ENCODE data around the gene TTC4.

The TTC4 gene

DNA sequence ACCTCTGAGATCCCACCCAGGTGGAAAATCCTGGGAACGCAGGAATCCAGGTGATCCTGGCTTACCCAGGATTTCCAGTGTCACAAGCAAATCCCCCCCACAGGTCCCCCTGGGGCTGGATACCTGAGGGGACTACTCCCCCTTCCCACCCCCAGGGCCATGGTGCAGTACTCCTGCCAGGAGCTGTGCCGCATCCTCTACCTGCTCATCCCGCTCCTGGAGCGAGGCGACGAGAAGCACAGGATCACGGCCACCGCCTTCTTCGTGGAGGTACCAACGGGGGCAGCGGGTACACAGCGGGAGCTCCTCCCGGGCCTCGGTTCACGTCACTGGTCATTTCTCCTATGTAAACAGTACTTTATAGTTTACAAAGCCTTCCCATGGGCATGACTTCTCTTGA is 20.4 kb upstream of the TTC4 start:
- Mint-ChIP-seq H3K27me3 (peaks cover 18 to 23% of the 10 kb centered on the region in 2 donors), H3K4me1 (no peaks in the 10 kb centered on the region), H3K36me3 (no peaks in the 10 kb centered on the region), H3K27ac (no peak overlapping the region), H3K4me3 (no peak overlapping the region), H3K9me3 (no peaks in the 10 kb centered on the region)
- no peak for DNase-seq
- no peak for ATAC-seq (replicated peaks)

DNA sequence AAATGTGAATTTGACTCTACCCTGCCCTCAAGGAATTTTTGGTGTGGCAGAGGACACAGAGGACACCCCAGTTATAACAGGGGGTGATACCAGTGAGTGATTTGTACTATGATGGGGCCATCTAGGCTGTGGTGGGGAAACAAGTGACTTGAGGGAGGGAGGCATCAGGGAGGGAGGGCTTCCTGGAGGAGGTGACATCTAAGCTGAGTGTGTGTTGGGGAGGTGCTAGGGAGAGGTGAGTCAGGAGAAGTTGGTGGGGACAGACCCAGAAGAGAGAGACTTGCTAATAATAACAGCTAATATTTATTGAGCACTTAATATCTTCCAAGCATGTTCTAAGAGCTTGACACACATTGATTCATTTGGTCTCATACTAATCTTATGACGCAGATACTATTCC is 19.9 kb upstream of the TTC4 start:
- peaks cover 18 to 23% of the 10 kb centered on the region in 2 donors for H3K27me3 Mint-ChIP-seq
- ATAC-seq (replicated peaks) (no peak), DNase-seq (no peak)
- H3K27ac Mint-ChIP-seq = no peak overlapping the region
- no peaks in the 10 kb centered on the region for H3K36me3 Mint-ChIP-seq
- no peaks in the 10 kb centered on the region for H3K9me3 Mint-ChIP-seq
- no peaks in the 10 kb centered on the region for H3K4me1 Mint-ChIP-seq
- H3K4me3 Mint-ChIP-seq = no peak overlapping the region

DNA sequence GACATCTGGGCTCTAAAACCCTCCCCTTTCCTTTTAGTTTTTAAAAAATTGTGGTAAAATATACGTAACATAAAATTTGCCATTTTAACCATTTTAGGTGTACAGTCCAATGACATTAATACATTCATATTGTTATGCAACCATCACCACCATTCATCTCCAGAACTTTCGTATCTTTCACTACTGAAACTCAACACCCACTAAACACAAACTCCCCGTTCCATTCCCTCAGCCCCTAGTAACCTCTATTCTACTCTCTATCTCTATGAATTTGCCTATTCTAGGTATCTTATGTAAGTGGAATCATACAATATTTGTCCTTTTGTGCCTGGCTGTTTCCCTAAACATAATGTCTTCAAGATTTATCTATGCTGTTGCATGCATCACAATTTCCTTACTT is 19.4 kb upstream of the TTC4 start:
- H3K27me3 Mint-ChIP-seq = peaks cover 18 to 23% of the 10 kb centered on the region in 2 donors

DNA sequence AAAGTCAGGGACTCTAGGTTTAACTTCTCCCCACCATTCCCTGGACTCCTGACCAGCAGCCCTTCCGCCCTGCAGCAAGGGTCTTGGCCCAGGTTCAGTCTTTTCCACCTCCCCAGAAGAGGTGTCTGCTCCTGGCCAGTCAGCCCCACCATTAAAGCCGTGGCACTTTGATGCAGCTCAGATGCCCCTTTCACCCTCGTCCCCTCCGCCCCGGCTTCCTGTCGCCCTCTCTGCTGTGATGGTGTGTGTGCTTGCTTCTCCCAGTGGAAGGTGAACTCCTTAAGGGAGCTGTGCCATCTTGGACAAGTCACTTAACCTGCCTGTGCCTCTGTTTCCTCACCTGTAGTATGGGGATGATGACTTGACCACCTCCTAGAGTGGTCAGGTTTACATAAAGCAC is 17.8 kb upstream of the TTC4 start:
- ATAC-seq (replicated peaks) (no peak), DNase-seq (no peak)
- H3K27ac Mint-ChIP-seq = no peak overlapping the region
- H3K9me3 Mint-ChIP-seq = no peaks in the 10 kb centered on the region
- no peaks in the 10 kb centered on the region for H3K4me1 Mint-ChIP-seq
- H3K36me3 Mint-ChIP-seq = no peaks in the 10 kb centered on the region
- H3K4me3 Mint-ChIP-seq = no peak overlapping the region
- H3K27me3 Mint-ChIP-seq = peaks cover 18 to 23% of the 10 kb centered on the region in 2 donors

More for the DNA sequence above, 19.4 kb upstream of the TTC4 start:
- Mint-ChIP-seq H3K9me3 (no peaks in the 10 kb centered on the region), H3K4me1 (no peaks in the 10 kb centered on the region), H3K27ac (no peak overlapping the region), H3K4me3 (no peak overlapping the region), H3K36me3 (no peaks in the 10 kb centered on the region)
- no peak for DNase-seq
- no peak for ATAC-seq (replicated peaks)

DNA sequence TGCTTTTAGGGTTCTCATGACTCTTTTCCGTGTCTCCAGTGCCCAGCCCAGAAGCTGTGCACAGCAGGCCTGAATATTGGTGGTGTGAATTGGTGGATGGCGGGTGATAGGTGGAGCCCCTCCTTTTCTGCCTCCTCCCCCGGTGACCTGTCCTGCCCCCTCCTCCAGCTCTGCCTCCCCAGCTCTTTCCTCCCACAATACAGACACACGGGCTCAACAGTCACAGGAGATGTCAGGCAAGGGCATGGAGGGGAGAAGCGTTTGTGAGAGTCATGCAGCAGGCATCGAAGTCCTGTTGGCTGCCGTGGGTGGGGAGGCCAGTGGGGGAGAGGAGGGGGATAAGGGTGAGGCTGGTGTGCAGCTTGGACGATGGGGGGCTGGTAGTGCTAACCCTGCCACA is 17.3 kb upstream of the TTC4 start:
- H3K4me1 Mint-ChIP-seq = no peaks in the 10 kb centered on the region
- H3K36me3 Mint-ChIP-seq = no peaks in the 10 kb centered on the region
- no peak overlapping the region for H3K27ac Mint-ChIP-seq
- peaks cover 18 to 24% of the 10 kb centered on the region in 2 donors for H3K27me3 Mint-ChIP-seq
- no peak overlapping the region for H3K4me3 Mint-ChIP-seq
- ATAC-seq (replicated peaks) (no peak), DNase-seq (no peak)
- H3K9me3 Mint-ChIP-seq = no peaks in the 10 kb centered on the region

DNA sequence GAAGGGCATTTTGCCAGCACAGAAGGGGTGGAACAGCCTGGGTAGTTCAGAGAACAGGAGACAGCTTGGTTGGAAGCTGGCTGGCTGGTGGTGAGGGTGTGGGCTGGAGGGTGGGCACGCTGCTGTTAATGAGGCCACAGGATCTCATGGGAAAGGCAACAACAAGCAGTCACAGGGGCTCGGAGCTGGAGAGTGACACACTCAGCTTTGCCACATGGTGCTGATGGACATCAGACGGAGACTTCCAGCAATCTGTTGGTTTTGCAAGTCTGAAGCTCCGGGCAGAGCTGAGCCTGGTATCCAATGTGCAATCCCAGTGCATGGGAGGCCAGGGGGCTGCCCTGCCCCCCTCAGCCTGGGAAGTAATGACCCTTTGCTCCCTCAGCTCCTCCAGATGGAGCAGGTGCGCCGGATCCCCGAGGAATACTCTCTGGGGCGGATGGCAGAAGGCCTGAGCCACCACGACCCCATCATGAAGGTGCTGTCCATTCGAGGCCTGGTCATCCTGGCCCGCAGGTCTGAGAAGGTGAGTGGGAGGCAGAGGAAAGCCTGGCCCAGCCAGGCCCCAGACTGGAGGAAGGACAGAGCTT is 15.6 kb upstream of the TTC4 start:
- ATAC-seq (replicated peaks) = no peak
- Mint-ChIP-seq H3K4me1 (no peaks in the 10 kb centered on the region), H3K27ac (no peak overlapping the region), H3K9me3 (no peaks in the 10 kb centered on the region), H3K36me3 (no peaks in the 10 kb centered on the region), H3K4me3 (no peak overlapping the region), H3K27me3 (peaks cover 24 to 29% of the 10 kb centered on the region in 2 donors)
- no peak for DNase-seq

DNA sequence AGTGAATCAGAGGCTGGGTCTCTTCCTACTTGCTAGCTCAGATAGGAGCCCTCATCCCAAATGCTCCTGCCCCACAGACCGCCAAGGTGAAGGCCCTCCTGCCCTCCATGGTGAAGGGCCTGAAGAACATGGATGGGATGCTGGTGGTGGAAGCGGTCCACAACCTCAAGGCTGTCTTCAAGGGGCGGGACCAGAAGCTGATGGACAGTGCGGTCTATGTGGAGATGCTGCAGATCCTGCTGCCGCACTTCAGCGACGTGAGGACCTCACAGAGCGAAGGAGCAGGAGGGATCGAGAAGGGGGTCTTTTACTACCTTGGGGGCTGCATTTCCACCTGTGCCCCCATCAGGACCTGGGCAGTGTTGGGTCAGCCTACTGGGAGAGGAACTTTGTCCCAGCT is 14.6 kb upstream of the TTC4 start:
- H3K4me3 Mint-ChIP-seq = no peak overlapping the region
- no peaks in the 10 kb centered on the region for H3K36me3 Mint-ChIP-seq
- H3K4me1 Mint-ChIP-seq = no peaks in the 10 kb centered on the region
- ATAC-seq (replicated peaks) (no peak), DNase-seq (no peak)
- H3K27ac Mint-ChIP-seq = no peak overlapping the region
- H3K9me3 Mint-ChIP-seq = no peaks in the 10 kb centered on the region
- peaks cover 25 to 29% of the 10 kb centered on the region in 2 donors for H3K27me3 Mint-ChIP-seq

DNA sequence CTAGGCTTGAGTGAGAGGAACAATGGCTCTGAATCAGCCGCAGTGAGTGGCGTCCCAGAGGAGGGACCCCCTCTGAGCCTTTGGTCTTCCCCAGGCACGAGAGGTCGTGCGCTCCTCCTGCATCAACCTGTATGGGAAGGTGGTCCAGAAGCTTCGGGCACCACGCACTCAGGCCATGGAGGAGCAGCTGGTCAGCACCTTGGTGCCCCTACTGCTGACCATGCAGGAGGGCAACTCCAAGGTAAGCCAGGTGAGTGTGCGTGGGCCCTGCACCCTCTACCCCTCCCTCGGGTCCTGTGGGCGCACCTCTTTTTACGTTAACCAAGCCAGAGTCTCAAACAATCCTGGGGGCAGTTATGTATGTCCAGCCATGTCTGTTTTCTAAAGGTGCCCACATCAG is 13.7 kb upstream of the TTC4 start:
- no peaks in the 10 kb centered on the region for H3K36me3 Mint-ChIP-seq
- ATAC-seq (replicated peaks) (no peak), DNase-seq (no peak)
- no peak overlapping the region for H3K4me3 Mint-ChIP-seq
- no peaks in the 10 kb centered on the region for H3K9me3 Mint-ChIP-seq
- H3K4me1 Mint-ChIP-seq = no peaks in the 10 kb centered on the region
- H3K27me3 Mint-ChIP-seq = peaks cover 26 to 32% of the 10 kb centered on the region in 2 donors
- no peak overlapping the region for H3K27ac Mint-ChIP-seq

DNA sequence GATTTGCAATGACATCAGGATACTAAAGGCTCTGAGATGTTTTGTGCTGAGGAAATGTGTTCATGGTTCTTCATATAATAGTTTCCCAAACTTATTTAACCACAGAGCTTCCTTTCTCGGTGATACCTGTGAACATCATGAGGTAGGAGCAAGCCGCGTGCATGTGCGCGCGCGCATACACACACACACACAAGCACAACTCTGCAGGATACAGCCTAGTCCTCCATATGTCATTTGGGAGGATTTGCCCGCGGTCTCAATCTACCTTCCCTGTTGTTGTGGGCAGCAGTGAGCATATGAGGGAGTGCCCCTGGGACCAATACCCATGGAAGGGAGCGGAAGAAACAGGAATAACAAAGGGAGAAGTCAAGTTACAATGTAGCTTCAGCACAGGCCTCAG is 12.2 kb upstream of the TTC4 start:
- Mint-ChIP-seq H3K36me3 (no peaks in the 10 kb centered on the region), H3K9me3 (no peaks in the 10 kb centered on the region), H3K27ac (no peak overlapping the region), H3K4me3 (no peak overlapping the region), H3K27me3 (peaks cover 29 to 34% of the 10 kb centered on the region in 2 donors), H3K4me1 (no peaks in the 10 kb centered on the region)
- ATAC-seq (replicated peaks) (no peak), DNase-seq (no peak)

DNA sequence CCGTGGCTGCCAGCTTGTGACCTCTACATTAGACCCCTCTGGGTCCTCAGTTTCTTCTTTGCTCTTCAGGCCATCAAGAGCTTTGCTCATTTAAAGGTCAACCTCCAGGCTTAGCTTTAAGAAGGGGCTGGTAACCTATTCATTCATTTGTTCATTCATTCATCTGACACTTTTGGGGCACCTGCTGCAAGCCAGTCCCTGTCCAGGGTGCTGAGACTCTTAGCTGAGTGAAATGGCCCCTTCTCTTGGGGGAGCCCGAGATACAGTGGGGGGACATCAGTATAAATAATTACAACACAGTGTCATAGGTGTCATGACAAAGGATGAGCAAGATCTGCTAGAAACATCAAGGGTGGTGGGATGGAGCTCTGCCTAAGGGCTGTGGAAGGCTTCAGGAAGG is 10.5 kb upstream of the TTC4 start:
- peaks cover 20 to 31% of the 10 kb centered on the region in 2 donors for H3K27me3 Mint-ChIP-seq
- no peak for DNase-seq
- no peaks in the 10 kb centered on the region for H3K9me3 Mint-ChIP-seq
- ATAC-seq (replicated peaks) = no peak
- H3K4me3 Mint-ChIP-seq = no peak overlapping the region
- H3K36me3 Mint-ChIP-seq = no peaks in the 10 kb centered on the region
- H3K27ac Mint-ChIP-seq = no peak overlapping the region
- H3K4me1 Mint-ChIP-seq = no peaks in the 10 kb centered on the region

DNA sequence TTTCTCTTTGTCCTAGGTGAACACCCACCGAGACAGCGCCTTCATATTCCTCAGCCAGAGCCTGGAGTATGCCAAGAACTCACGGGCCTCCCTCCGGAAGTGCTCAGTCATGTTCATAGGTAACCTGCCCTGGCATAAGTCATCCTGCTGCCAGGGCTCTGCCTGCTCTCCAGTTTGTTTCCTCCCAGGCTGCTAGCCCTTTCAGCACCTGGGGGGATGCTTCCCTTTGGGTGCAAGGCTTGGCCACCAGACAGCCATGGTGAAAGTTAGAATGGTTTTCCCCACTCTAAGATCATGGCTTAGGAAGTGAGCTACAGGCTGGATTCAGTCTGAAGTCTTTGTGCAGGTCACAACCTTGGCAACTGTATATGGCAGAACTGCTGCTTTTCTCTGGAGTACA is 9.2 kb upstream of the TTC4 start:
- DNase-seq (no peak), ATAC-seq (replicated peaks) (no peak)
- no peaks in the 10 kb centered on the region for H3K4me1 Mint-ChIP-seq
- no peak overlapping the region for H3K4me3 Mint-ChIP-seq
- H3K9me3 Mint-ChIP-seq = no peaks in the 10 kb centered on the region
- H3K36me3 Mint-ChIP-seq = no peaks in the 10 kb centered on the region
- H3K27ac Mint-ChIP-seq = no peak overlapping the region
- peaks cover 23 to 38% of the 10 kb centered on the region in 2 donors for H3K27me3 Mint-ChIP-seq

DNA sequence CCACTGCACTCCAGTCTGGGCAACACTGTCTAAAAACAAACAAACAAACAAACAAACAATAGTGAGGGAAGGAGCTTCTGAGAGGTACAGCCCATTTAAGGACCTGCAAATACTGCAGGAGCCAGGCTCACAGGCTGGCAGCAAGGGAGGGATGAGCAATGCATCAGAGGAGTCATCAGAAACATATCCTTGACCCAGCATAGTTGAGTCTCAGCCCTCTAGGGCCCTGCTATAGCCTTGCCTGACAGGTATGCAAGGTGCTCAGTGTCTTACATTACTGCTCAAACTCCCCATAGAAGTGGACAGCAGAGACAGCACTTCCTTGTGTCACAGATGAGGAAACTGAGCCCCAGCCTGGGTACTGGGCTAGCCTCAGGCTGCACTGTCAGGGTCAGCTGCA is 7.3 kb upstream of the TTC4 start:
- Mint-ChIP-seq H3K9me3 (no peaks in the 10 kb centered on the region), H3K27me3 (peaks cover 23 to 37% of the 10 kb centered on the region in 2 donors), H3K4me3 (no peak overlapping the region), H3K27ac (no peak overlapping the region), H3K4me1 (no peaks in the 10 kb centered on the region), H3K36me3 (no peaks in the 10 kb centered on the region)
- no peak for ATAC-seq (replicated peaks)
- no peak for DNase-seq

DNA sequence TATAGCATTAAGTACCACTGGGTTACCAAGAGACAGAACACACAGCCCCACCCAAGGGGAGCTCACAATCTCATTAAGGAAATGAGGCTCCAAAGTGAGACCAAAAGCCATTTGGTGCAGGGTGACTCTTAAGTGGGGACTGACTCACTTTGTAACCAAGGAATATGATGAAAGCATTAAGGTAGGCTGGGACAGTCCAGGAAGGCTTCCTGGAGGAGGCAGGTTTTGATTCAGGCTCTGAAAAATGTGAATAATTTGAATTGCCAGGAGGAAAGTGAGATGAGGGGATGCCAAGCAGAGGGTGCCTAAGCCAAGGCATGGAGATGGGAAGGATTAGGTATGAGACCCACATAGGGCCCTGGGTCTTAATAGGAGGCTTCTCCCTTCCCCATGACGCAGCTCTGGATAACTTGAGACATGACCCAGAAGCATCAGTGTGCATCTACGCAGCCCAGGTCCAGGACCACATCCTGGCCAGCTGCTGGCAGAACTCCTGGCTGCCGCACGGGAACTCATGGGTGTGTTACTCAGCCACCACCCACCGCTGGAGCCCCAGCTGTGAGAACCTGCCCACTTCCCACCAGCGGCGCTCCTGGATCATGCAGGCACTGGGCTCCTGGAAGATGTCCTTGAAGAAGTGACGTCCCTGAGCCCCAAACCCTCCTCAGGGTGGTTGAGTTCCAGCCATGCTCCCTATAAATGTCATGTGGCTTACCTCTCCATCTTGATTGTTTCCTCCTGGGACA is 5.9 kb upstream of the TTC4 start:
- peaks cover 0 to under 1% of the 10 kb centered on the region in 2 donors for H3K4me1 Mint-ChIP-seq
- no peak overlapping the region for H3K27ac Mint-ChIP-seq
- ATAC-seq (replicated peaks) (no peak), DNase-seq (no peak)
- H3K4me3 Mint-ChIP-seq = no peak overlapping the region
- peaks cover 17 to 32% of the 10 kb centered on the region in 2 donors for H3K27me3 Mint-ChIP-seq
- no peaks in the 10 kb centered on the region for H3K36me3 Mint-ChIP-seq
- no peaks in the 10 kb centered on the region for H3K9me3 Mint-ChIP-seq

DNA sequence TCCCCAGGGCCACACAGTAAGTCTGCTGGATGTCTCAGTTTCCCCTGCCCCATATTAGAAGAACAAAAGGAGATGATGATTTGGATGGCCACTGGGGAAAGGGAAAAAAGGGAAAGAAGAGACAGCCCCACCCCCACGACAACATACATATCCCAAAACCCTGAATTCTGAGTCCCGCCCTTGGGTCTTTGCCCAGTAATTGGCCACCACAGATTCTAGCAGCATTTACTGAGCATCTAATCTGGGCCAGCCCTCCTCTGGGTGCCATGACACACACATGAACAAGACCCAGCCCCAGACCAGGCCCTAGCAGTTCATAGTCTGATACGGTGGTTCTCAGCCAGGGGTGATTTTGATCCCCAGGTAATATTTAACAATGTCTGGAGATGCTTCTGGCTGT is 5.2 kb upstream of the TTC4 start:
- H3K4me1 Mint-ChIP-seq = peaks cover 4 to 8% of the 10 kb centered on the region in 2 donors
- no peak for DNase-seq
- no peak overlapping the region for H3K4me3 Mint-ChIP-seq
- no peak overlapping the region for H3K27ac Mint-ChIP-seq
- H3K9me3 Mint-ChIP-seq = no peaks in the 10 kb centered on the region
- peaks cover 14 to 32% of the 10 kb centered on the region in 2 donors for H3K27me3 Mint-ChIP-seq
- H3K36me3 Mint-ChIP-seq = no peaks in the 10 kb centered on the region
- no peak for ATAC-seq (replicated peaks)

DNA sequence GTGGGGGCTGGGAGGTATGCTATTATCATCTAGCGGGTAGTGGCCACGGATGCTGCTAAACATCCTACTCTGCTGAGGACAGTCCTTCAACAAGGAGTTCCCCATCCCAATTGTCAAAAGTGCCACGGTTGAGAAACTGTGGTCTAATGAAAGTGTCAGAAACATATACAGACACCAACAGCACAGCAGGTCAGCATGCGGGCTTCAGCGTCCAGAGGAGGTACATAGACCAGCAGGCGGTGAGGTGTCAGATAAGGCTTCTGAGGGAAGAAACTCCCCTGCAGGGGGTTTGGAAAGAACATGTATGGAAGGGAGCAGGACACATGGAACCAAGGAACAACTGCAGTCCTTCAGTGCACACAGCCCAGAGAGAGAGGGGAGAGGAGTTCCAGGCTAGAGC is 4.8 kb upstream of the TTC4 start:
- H3K36me3 Mint-ChIP-seq = no peaks in the 10 kb centered on the region
- DNase-seq (no peak), ATAC-seq (replicated peaks) (no peak)
- H3K27ac Mint-ChIP-seq = no peak overlapping the region
- H3K9me3 Mint-ChIP-seq = no peaks in the 10 kb centered on the region
- H3K4me3 Mint-ChIP-seq = no peak overlapping the region
- H3K4me1 Mint-ChIP-seq = peaks cover 4 to 9% of the 10 kb centered on the region in 2 donors
- peaks cover 13 to 32% of the 10 kb centered on the region in 2 donors for H3K27me3 Mint-ChIP-seq
